ENCODE measurements around the gene IGFL2. TPM values are rescaled to one million over a fixed set of nuclear protein-coding genes. Genes with fewer than 3 reads are reported as not detected.
"Not testable (repeated sequence)": the region's sequence is repeated elsewhere in the genome, so short reads cannot be mapped to it uniquely, and the experiment has no call there.

IGFL2 gene
- total RNA-seq, 1 donor from 2014 or later, result not detected

GRCh38 chr19:46202872-46203860 lies 55.1 kb downstream of the IGFL2 start:
- Mint-ChIP-seq H3K27ac (ENCODE audit: unreplicated experiment) (no peak overlapping the region), H3K36me3 (ENCODE audit: low read depth) (no peaks in the 10 kb centered on the region), H3K27me3 (ENCODE audit: low read depth) (peaks cover 21% of the 10 kb centered on the region), H3K4me1 (no peaks in the 10 kb centered on the region), H3K9me3 (no peaks in the 10 kb centered on the region), H3K4me3 (no peak overlapping the region)
- no peak for TF ChIP-seq CTCF (conservative IDR thresholded peaks at IDR 0.05)
- no peak for DNase-seq (ENCODE audit: low read depth, low spot score)

- no peak for TF ChIP-seq CTCF (conservative IDR thresholded peaks at IDR 0.05)
- no peak overlapping the region for H3K4me3 Mint-ChIP-seq
- no peak for DNase-seq (ENCODE audit: low read depth, low spot score)
- H3K27ac Mint-ChIP-seq (ENCODE audit: unreplicated experiment), result no peak overlapping the region
- H3K9me3 Mint-ChIP-seq, result no peaks in the 10 kb centered on the region
- no peaks in the 10 kb centered on the region for H3K36me3 Mint-ChIP-seq (ENCODE audit: low read depth)
- peaks cover 29% of the 10 kb centered on the region for H3K27me3 Mint-ChIP-seq (ENCODE audit: low read depth)
- H3K4me1 Mint-ChIP-seq, result no peaks in the 10 kb centered on the region
Measured at GRCh38 chr19:46204008-46204407, 56.0 kb downstream of the IGFL2 start.

GRCh38 chr19:46205183-46205984 lies 57.3 kb downstream of the IGFL2 start:
- Mint-ChIP-seq H3K4me1 (no peaks in the 10 kb centered on the region), H3K36me3 (ENCODE audit: low read depth) (no peaks in the 10 kb centered on the region), H3K27ac (ENCODE audit: unreplicated experiment) (no peak overlapping the region), H3K27me3 (ENCODE audit: low read depth) (peaks cover 38% of the 10 kb centered on the region), H3K9me3 (no peaks in the 10 kb centered on the region), H3K4me3 (no peak overlapping the region)
- DNase-seq (ENCODE audit: low read depth, low spot score), result no peak
- no peak for TF ChIP-seq CTCF (conservative IDR thresholded peaks at IDR 0.05)

- Mint-ChIP-seq H3K4me1 (no peaks in the 10 kb centered on the region), H3K27me3 (ENCODE audit: low read depth) (peaks cover 45% of the 10 kb centered on the region), H3K36me3 (ENCODE audit: low read depth) (no peaks in the 10 kb centered on the region), H3K4me3 (no peak overlapping the region), H3K27ac (ENCODE audit: unreplicated experiment) (no peak overlapping the region), H3K9me3 (no peaks in the 10 kb centered on the region)
- DNase-seq (ENCODE audit: low read depth, low spot score), result no peak
- TF ChIP-seq CTCF (conservative IDR thresholded peaks at IDR 0.05), result no peak
Measured at GRCh38 chr19:46206176-46206575, 58.1 kb downstream of the IGFL2 start.

- no peaks in the 10 kb centered on the region for H3K4me1 Mint-ChIP-seq
- H3K9me3 Mint-ChIP-seq, result no peaks in the 10 kb centered on the region
- peaks cover 44% of the 10 kb centered on the region for H3K27me3 Mint-ChIP-seq (ENCODE audit: low read depth)
- no peak overlapping the region for H3K27ac Mint-ChIP-seq (ENCODE audit: unreplicated experiment)
- no peak for DNase-seq (ENCODE audit: low read depth, low spot score)
- H3K4me3 Mint-ChIP-seq, result no peak overlapping the region
- no peak for TF ChIP-seq CTCF (conservative IDR thresholded peaks at IDR 0.05)
- H3K36me3 Mint-ChIP-seq (ENCODE audit: low read depth), result no peaks in the 10 kb centered on the region
Measured at GRCh38 chr19:46206682-46207081, 58.6 kb downstream of the IGFL2 start.

GRCh38 chr19:46207858-46208257 lies 59.8 kb downstream of the IGFL2 start:
- peaks cover 42% of the 10 kb centered on the region for H3K27me3 Mint-ChIP-seq (ENCODE audit: low read depth)
- H3K9me3 Mint-ChIP-seq; H3K36me3 Mint-ChIP-seq (ENCODE audit: low read depth); H3K4me3 Mint-ChIP-seq; DNase-seq (ENCODE audit: low read depth, low spot score); H3K27ac Mint-ChIP-seq (ENCODE audit: unreplicated experiment); H3K4me1 Mint-ChIP-seq: not testable (repeated sequence)
